ENCODE data around the gene ELF2.
"Not testable (repeated sequence)": the region's sequence is repeated elsewhere in the genome, so short reads cannot be mapped to it uniquely, and the experiment has no call there.

The ELF2 gene

DNA sequence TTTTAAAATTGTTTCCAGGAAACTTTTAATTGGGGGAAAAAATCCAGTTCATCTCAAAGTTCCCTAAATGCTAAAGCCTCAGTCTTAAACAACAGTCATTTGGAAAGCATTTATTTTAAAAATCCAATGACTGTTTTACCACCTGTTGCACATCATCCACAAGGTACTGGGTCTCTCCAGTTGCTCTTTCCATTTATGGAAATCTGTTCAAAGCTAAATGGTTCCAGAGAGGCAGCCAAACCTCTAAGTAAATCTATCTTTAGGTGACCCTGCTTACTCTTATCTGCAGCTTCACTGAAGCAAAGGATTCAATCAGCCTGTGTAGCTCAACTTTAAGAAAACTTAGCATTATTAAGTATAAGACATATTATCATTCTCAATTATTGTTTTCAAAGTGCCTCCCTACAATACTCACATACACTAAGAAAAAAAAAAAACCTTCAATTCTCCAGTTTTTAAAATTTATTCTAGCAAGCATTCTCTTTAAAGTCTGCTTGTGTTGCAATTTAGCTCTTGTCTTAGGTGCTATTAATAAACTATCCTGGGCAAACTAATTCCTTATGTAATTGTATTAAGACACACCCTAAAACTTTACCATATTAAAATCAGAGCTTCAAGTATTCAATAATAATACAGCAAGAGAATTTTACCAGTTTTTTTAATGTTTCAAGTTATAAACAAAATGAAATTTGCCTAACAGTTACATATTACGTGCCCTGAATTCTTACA is 100.8 kb downstream of the ELF2 start:
- DNase-seq = no peak

DNA sequence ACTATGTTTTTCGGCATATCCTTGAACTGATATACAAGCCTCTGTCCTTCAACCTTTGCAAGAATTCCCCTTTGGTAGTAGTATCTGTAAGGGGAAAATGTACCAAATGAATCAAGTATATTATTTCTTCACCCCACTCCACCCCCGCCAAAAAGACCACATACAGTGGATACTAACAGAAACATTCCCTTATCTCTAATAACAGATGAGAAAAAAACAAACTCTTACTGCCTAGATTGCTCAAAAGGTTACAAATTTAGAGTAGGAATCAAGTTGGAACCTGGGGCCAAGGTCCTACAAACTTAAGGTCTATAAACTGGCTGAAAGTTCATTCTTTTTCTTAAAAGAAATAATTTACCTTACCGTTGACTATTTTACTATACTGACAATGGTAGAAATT is 116.4 kb downstream of the ELF2 start:
- no peak for DNase-seq

DNA sequence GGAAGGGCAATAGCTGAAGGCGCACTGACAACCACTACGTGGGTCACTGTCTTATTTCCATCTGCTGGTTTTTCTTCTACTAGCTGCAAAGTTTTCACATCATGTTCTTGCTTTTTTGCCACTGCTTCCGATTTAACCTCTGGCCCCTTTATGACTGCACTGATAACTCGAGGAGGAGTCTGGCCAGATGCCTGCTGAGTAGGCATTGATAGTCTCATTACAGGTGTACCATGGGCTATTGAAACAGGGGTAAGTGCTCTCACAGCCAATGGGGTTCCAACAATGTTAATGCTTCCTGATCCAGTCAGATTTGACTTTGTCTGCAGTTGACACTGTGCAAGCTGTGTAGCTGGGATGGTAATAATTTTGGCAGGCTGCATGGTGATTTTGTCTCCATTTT is 118.0 kb downstream of the ELF2 start:
- not testable (repeated sequence) for DNase-seq

DNA sequence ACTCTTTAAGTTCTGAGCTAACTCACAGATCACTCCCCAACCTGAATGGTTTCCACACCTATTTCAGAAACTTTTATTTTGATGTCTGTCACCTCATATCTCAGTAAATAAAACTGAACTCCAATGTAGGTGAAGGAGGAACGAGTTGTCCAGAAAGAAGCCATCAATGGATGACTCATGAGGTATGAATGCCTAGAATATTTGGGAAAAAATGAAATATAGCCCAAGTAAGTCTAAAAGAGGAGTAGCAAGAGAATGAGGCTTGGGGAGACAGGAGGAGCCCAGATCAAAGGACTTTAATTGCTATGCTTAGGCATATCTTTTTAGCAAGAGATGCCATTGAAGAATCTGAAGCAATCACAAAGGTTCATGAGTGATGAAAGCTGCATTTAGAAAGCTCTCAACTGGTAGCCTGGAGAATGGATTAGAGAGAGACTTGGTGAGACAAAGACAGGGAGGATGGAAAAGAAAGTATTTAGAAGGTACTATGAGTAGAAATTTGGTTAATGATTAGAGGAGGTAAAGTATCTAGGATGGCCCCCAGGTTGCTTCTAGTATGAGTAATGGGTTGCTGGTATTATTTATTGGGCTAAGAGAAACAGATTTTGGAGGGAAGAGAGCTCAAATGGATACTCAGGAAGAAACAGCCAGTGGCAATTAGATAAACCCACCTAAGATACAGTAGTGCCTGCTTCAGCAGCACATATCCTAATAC is 122.1 kb downstream of the ELF2 start:
- DNase-seq = peak; percentile 49

DNA sequence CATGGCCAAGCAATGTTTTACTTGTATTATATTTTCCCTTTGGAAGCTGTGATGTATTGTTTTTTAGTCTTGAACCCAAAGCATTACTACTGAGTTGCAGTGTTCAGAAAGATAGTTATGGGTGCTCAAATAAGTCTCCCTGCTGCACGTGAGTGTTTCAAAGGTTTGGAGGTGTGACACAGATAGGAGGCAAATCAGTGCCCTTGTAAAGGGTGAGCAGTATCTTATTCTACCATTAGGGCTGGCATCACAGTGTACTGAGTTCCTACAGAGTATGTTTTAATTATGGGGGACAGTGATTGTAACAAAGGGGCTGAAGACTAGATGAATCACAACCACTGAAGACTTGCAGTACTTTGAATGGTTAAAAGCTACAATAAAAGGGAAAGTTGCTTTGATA is 123.1 kb downstream of the ELF2 start:
- no peak for DNase-seq

DNA sequence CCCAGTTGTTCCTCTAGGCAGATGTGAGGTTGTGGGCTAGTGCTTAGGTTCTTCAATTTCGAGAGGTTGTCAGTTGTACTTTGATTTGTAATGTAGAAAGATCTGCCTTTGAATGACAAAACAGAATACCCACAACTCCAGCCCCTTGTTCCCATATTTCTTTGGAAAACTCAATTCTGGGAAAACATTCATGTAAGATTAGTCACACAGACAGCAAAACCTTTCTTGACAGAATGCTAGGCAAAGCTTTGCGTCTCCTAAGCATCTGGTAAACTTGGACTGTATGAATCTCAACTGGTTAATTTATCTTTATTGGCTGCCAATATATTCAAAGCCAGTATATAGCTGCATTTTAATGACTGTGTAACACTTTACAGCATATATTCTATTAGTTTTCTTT is 126.6 kb downstream of the ELF2 start:
- peak; percentile 70 for DNase-seq

DNA sequence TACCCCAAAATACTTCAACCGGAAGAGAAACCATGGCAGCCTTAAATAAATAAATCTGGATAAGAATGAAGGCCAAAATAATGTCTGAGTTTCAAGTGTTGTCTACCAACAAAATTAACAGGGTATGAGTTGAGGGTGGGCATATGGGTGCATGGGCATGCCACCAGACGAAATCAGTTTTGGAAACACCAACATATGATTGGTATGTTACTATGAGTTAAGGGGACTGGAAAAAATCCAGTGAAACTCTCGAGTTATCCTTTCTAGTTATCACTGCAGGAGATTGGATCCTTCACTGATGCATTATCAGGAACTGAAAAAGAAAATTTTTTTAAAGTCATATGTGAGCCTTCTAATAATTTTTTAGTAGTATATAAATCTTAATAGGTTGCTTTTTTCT is 129.0 kb downstream of the ELF2 start:
- DNase-seq = no peak

DNA sequence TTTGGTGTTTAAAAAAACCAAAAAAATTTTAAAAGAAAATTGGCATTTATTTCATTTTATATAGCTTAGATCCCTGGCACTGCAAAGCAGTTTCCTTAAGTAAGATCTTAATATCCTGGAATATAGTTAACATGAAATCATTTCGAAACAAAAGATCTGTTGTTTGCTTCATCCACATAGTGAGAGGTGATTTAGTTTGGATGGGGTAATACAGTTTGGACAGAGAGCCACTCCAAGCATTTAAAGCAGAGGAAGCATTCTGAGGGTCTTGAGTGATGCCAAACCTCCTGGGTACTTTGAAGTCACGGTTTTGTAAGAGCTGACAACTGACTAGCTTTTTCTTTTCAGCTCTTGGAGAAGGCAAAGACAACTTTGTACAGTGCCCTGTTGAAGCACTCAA is 132.7 kb downstream of the ELF2 start:
- DNase-seq = no peak

DNA sequence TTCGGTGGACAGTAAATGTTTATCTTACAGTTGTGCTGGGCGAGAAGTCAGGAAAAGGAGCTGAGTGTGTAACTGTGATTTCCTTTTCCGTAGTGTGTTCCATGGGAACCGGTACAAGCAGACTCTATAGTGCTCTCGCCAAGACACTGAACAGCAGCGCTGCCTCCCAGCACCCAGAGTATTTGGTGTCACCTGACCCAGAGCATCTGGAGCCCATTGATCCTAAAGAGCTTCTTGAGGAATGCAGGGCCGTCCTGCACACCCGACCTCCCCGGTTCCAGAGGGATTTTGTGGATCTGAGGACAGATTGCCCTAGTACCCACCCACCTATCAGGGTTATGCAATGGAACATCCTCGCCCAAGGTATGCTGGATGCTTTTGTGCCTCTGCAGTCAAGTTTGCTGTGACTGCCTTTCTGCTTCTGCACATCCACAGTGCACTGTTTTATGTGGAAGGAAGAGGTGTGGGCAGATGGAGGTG is 134.0 kb downstream of the ELF2 start:
- no peak for DNase-seq

DNA sequence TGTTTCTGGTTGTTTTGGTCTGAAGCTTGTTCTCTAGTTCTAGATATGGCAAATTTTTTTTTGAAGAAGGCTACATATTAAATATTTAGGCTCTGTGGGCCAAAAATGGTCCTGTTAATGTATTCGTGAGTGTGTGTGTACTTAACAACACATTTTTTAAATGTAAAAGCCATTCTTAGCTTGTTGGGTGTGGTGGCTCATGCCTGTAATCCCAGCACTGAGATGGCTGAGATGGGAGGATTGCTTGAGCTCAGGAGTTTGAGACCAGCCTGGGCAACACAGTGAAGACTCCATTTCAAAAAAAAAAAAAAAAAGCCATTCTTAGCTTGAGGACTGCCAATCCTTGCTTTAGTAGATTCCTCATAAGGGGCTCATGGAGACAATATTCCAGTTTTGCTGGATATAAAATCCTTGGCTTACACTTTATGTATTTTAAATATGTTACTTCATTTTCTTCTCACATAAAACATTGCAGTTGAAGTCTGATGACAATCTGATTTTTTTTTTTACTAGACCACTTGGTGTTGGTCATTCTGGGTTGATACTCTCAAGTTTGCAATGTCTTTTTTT is 138.1 kb downstream of the ELF2 start:
- DNase-seq = no peak

DNA sequence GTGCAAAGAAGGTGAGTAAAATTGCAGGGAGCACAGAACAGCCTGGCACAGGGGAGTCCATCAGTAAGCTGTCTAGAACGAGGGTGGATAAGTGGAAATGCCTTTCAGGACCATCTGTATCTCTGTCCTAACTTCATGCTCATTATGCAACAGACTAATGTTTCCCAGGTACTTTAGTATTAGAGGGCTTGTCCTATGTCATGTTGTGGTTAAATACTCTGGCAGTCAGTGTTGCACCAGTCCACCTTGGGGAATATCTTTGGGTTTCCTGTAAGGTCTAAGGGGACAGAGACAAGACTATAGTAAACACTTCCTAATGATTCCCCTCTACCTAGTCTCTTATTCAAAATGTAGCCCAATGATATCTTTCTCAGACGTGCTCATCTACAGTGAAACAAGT is 140.1 kb downstream of the ELF2 start:
- DNase-seq = no peak

DNA sequence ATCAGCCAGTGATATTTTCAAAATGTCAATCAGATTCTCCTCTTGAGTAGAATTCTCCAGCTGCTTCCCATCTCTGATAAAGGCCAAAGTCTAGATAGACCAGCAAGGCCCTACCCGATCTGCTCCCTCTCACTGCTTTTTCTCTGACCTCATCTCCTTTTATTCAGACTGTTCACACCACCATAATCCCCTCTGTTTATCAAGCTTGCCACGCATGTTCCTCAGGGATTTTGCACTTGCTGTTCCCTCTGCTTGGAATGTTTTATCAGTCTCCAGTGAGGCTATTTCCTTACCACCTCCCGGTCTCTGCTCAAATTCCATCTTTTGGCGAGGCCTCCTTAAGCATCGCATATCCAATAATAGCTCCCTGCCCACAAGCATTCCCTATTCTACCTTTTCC is 141.4 kb downstream of the ELF2 start:
- DNase-seq = peak; percentile 38

DNA sequence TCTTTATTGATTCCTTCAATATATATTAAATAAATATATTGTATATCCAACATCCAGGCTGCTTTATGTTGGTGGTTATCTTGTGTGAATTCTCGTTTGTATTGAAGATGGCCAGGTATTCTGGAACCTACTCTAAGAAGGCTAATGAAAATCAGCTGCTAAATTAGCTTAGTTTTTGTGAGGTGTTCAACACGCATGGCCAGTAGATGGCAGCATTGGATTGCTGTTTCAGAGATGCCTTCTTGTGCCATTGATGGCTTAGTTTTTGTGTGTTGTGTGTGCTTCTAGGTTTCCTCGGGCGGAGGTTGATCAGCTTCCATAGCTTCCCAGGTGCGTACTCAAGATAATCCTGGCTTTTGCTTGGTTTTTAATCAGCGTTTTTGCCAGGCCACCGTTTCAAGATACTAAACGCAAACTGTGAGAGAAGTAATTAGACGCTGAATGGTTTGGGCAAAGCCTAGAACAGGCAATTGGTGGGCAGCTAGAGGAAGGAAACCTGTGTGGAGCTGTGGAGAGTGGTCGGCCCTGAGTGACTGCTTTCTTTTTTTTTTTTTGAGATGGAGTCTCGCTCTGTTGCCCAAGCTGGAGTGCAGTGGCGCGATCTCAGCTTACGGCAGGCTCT is 146.3 kb downstream of the ELF2 start:
- peak; percentile 74 for DNase-seq

DNA sequence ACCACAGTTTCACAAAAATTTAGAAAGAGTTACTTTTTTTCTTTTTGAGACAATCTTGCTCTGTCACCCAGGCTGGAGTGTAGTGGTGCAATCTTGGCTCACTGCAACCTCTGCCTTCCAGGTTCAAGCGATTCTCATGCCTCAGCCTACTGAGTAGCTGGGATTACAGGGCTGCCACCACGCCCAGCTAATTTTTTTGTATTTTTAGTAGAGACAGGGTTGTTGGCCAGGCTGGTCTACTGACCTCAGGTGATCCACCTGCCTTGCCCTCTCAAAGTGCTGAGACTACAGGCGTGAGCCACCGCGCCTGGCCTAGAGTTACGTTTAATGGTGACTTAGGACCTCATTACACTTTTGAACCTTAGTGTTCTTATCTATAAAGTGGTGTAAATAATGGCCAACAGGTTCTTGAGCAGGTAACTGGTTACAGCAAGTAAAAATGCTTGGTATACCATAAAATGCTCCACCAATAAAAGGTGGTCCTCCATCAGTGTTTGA is 147.1 kb downstream of the ELF2 start:
- DNase-seq = not testable (repeated sequence)

DNA sequence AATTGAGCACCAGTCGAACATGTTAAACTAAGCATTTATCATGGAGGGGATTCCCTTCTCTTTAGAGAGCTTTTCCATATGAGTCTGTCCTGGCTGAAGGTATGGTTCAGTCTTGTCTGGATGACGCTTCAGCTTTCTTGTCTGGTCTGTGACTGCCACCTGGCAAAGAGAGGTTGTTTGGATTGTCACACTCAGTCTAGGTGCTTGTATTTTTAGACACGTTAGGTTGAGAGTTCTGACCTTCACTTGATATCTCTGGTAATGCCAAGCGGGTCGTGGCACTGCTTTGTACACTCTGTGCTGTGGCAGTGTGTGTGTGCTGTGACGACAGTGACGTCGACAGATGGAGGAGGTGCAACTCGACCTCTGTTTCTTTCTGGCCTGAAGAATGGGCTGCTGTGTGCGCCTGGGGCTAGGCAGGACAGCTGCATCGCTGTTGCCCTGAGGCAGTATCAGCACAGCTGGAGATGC is 148.8 kb downstream of the ELF2 start:
- DNase-seq = no peak

DNA sequence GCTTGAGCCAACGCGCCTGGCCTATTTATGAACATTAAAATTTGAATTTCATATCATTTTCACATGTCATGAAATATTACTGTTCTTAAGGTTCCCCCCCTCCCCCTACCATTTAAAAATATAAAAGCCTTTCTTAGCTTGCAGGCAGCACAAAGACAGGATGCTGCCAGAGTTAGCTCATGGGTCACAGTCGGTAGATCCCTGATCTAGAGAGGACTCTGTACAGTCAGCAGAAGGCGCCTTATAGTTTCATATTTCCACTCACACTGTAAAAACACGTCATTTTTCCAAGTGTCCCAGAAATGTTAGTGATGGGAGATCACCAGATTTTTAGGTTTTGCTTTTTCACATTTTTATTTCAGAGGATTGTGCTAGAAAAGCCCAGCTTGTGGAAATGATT is 149.2 kb downstream of the ELF2 start:
- no peak for DNase-seq

DNA sequence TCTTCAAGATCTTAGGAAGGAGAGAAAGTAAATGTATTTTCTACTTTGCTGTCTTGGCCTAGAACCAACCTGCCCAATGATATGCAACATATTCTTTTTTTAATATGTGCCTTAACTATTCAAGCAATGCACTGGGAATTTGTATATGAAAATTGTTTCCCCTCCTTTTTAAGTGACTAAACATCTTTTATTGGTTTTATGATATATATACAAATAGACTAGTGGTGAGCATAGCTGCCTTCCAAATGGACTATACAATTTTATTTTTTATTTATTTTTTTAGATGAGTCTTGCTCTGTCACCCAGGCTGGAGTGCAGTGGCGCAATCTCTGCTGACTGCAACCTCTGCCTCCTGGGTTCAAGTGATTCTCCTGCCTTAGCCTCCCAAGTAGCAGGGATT is 151.2 kb downstream of the ELF2 start:
- peak; percentile 31 for DNase-seq

DNA sequence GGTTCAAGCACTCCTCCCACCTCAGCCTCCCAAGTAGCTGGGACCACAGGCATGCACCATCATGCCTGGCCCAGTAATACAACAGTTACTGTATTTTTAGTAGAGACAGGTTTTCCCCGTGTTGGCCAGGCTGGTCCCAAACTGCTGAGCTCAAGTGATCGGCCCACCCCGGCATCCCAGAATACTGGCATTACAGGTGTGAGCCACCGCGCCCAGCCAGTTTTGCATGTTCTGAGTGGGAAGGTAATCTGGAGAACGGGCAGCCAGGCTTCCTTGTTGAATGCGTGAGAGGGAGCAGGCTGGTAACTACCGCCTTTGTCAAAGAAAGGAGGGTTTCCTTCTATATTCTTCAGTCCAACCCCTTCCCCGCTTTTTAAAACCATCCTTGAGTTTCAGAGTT is 152.3 kb downstream of the ELF2 start:
- no peak for DNase-seq

DNA sequence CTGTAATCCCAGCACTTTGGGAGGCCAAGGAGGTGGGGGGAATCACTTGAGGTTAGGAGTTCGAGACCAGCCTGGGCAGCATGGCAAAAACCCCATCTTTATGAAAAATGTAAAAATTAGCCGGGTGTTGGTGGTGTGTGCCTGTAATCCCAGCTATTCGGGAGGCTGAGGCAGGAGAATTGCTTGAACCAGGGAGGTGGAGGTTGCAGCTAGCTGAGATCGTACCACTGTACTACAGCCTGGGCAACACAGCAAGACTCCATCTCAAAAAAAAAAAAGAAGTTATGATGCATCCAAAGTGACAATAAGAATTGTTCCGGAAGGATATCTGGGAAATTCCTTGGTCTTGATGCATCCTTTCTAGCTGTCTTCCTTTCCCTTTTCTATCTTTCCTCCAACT is 154.2 kb downstream of the ELF2 start:
- DNase-seq = no peak

DNA sequence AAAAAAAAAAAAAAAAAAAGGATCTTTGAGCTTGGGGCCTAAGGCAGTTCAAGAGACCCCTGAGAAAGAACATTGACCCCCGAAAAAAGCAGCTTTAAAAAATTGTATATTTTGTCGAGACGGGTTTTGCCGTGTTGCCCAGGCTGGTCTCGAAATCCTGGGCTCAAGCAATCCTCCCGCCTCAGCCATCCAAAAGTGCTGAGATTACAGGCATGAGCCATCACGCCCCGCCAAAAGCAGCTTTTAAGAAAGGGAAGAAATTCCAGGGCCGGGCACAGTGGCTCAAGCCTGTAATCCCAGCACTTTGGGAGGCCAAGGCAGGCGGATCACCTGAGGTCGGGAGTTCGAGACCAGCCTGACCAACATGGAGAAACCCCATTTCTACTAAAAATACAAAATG is 155.9 kb downstream of the ELF2 start:
- DNase-seq = not testable (repeated sequence)

DNA sequence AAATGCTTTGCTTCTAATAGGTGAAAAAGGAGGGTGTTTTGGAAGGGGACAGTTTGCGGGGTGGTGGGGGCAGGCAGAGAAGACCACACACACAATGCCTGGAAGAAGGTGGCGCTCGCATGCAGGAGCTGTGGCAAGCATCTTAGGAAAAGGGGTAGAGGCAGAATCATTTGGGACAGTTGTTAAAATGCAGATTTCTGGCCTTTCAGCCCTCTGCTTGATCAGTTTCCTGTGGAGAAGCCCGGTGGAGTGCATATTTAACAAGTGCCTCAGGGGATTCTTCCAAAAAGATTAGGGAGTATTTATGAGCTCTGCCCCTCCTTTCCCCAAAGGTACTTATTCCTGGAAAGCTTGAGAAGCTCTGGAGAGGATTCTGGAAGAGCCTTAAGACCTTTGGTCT is 156.6 kb downstream of the ELF2 start:
- no peak for DNase-seq

DNA sequence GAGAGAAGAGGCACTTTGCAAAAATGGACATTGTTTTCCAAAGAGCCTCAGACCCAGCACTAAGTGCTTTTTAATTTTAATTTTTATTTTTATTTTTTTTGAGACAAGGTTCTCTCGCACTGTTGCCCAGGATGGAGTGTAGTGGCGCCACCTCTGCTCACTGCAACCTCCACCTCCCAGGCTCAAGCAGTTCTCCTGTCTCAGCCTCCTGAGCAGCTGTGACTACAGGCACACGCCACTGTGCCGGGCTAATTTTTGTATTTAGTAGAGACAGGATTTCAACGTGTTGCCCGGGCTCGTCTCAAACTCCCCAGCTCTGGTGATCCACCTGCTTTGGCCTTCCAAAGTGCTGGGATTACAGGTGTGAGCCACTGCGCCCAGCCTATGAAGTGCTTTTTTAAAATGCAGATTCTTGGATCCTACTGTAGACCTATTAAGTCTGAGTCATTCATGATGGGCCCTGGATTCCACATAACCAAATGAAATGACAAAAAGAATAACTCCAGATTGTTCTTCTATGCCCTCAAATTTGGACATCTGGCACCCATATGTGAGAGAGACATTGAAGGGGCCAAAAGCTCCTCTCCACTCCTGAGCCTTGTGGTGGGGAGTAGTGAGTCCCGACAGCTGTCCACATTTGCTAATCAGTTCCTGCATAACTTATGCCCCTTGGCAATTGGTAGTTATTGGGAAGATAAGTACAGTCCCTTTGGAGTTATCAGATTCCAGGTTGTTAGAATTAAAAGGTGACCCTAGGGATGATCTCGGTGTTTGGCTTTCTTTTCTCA is 157.9 kb downstream of the ELF2 start:
- DNase-seq = peak; percentile 68
